Skin of body (tissue), 2 donors: ENCODE results near the gene PCDHGA1. TPM values are rescaled to one million over a fixed set of nuclear protein-coding genes. Genes with fewer than 3 reads are reported as not detected.
"Not testable (repeated sequence)": the region's sequence is repeated elsewhere in the genome, so short reads cannot be mapped to it uniquely, and the experiment has no call there.

Source experiments
- DNase-seq: peaks from one replicate; lab custom pipeline; 2025; lab: John Stamatoyannopoulos, UW
- total RNA-seq: library from RNA; depleted of rRNA; stranded (reverse); fragments of >200 nt; gene quantifications from one replicate; pipeline ENCODE4 v1.2.3, GENCODE V29; 2014

PCDHGA1 gene
- total RNA-seq, 1 donor from 2014 or later = 0.39 TPM

DNA sequence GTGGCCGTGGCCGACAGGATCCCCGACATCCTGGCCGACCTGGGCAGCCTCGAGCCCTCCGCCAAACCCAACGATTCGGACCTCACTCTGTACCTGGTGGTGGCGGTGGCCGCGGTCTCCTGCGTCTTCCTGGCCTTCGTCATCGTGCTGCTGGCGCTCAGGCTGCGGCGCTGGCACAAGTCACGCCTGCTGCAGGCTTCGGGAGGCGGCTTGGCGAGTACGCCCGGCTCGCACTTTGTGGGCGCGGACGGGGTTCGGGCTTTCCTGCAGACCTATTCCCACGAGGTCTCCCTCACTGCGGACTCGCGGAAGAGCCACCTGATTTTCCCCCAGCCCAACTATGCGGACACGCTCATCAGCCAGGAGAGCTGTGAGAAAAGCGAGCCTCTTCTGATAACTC, 15.7 kb downstream of the PCDHGA1 start:
- DNase-seq = not testable (repeated sequence)

GRCh38 chr5:141349917-141350619, 19.8 kb downstream of the PCDHGA1 start, which contains the start of gene PCDHGB1:
PCDHGB1 (plus strand) TSS chr5:141350099; CDS start chr5:141350261, 162 bp downstream.
- no peak for DNase-seq

GRCh38 chr5:141351591-141351990, 21.3 kb downstream of the PCDHGA1 start:
- DNase-seq = no peak

DNA sequence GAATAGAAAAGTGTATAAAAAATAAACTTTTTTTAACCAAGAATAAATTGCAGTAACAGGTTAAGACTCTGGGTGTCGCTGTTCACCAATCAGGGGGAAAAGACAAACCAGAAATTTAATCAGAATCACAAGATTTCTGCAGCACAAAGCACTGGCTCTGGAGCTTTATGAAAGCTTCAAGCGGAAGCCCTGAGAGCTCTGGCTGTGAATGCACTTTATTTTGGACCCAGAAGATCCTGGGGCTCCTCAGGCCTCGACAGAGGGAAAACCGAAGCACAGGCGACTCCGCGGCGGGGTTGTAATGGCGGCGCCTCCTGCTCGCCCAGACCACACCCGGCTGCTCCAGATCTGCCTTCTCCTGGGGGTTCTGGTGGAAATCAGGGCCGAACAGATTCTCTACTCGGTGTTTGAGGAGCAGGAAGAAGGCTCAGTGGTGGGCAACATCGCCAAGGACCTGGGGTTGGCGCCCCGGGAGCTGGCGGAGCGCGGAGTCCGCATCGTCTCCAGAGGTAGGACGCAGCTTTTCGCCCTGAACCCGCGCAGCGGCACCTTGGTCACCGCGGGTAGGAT, 24.7 kb downstream of the PCDHGA1 start, which contains the start of gene PCDHGA4:
Gene PCDHGA4, plus strand, starts transcription at position 122 of the 570 bp plus-strand sequence. Its CDS starts 87 bp downstream, at position 209.
- DNase-seq = no peak

DNA sequence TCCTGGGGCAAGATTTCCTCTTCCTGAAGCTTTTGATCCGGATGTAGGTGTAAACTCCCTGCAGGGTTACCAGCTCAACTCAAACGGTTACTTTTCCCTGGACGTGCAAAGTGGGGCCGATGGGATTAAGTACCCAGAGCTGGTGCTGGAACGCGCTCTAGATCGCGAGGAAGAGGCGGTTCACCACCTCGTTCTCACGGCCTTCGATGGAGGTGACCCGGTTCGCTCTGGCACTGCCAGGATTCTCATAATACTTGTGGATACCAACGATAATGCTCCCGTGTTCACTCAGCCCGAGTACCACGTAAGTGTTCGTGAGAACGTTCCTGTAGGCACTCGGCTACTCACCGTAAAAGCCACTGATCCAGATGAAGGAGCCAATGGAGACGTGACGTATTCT, 25.3 kb downstream of the PCDHGA1 start:
- no peak for DNase-seq

DNA sequence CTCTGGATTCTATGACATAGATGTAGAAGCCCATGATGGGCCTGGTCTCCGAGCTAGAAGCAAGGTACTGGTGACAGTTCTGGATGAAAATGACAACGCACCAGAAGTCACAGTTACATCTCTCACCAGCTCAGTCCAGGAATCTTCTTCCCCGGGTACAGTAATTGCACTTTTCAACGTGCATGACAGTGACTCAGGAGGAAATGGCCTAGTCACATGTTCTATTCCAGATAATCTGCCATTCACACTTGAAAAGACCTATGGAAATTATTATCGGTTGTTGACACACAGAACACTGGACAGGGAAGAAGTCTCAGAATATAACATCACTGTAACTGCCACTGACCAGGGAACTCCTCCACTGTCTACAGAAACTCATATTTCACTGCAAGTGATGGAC, 25.8 kb downstream of the PCDHGA1 start:
- no peak for DNase-seq

DNA sequence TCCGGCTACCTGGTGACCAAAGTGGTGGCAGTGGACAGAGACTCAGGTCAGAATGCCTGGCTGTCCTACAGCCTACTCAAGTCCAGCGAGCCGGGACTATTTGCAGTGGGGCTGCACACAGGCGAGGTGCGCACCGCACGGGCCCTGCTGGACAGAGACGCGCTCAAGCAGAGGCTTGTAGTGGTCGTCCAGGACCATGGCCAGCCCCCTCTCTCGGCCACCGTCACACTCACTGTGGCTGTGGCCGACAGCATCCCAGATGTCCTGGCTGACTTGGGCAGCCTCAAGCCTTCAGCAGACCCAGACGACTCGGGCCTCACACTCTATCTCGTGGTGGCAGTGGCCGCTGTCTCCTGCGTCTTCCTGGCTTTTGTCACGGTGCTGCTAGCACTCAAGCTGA, 26.6 kb downstream of the PCDHGA1 start:
- no peak for DNase-seq

GRCh38 chr5:141359790-141360426, 29.6 kb downstream of the PCDHGA1 start, which contains the start of gene PCDHGB2:
PCDHGB2 (plus strand) TSS chr5:141359994; CDS start chr5:141360136, 142 bp downstream.
- DNase-seq = no peak

DNA sequence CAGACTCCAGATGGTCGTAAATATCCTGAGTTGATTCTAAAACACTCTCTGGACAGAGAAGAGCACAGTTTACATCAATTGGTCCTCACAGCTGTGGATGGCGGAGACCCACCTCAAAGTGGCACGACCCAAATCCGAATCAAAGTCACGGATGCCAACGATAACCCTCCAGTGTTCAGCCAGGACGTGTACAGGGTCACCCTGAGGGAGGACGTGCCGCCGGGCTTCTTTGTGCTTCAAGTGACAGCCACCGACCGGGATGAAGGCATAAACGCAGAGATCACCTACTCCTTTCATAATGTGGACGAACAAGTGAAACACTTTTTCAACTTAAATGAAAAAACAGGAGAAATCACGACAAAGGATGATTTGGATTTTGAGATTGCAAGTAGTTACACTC, 30.4 kb downstream of the PCDHGA1 start:
- DNase-seq = no peak

- no peak for DNase-seq
Measured at GRCh38 chr5:141362719-141363118, 32.4 kb downstream of the PCDHGA1 start.

- no peak for DNase-seq
Measured at GRCh38 chr5:141363952-141364660, 33.8 kb downstream of the PCDHGA1 start, which contains the start of gene PCDHGA5. PCDHGA5 (plus strand) TSS chr5:141364162; CDS start chr5:141364331, 169 bp downstream.

DNA sequence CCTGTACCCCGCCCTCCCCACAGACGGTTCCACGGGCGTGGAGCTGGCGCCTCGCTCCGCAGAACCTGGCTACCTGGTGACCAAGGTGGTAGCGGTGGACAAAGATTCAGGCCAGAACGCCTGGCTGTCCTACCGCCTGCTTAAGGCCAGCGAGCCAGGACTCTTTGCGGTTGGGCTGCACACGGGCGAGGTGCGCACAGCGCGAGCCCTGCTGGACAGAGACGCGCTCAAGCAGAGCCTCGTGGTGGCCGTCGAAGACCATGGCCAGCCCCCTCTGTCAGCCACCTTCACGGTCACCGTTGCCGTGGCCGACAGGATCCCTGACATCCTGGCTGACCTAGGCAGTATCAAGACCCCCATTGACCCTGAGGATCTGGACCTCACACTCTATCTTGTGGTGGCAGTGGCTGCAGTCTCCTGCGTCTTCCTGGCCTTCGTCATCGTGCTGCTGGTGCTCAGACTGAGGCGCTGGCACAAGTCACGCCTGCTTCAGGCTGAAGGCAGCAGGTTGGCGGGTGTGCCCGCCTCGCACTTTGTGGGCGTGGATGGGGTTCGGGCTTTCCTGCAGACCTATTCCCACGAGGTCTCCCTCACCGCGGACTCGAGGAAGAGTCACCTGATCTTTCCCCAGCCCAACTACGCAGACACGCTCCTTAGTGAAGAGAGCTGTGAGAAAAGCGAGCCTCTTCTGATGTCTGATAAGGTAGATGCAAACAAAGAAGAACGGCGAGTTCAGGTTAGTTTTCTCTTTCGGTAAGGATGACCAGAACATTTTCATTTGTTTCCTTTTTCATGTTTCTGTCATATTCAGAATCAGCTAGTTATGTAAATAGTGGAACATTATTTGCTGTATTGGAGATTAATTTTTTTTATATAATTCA, 35.9 kb downstream of the PCDHGA1 start:
- DNase-seq = no peak

- no peak for DNase-seq
Measured at GRCh38 chr5:141369994-141370848, 39.9 kb downstream of the PCDHGA1 start, which contains the start of gene PCDHGB3. PCDHGB3 (plus strand) TSS chr5:141370242; CDS start chr5:141370395, 153 bp downstream.

- DNase-seq = no peak
Measured at GRCh38 chr5:141371572-141372475, 41.5 kb downstream of the PCDHGA1 start.

- DNase-seq = no peak
Measured at GRCh38 chr5:141373673-141374317, 43.5 kb downstream of the PCDHGA1 start, which contains the start of gene PCDHGA6. PCDHGA6 (plus strand) TSS chr5:141373891; CDS start chr5:141374084, 193 bp downstream.

GRCh38 chr5:141374627-141375026, 44.3 kb downstream of the PCDHGA1 start:
- DNase-seq = no peak

- DNase-seq = not testable (repeated sequence)
Measured at GRCh38 chr5:141375444-141376155, 45.3 kb downstream of the PCDHGA1 start.
